Jurkat, Clone E6-1 (cell line): ENCODE measurements around the gene POLRMT.
"Not testable (repeated sequence)": the region's sequence is repeated elsewhere in the genome, so short reads cannot be mapped to it uniquely, and the experiment has no call there.

Source experiments
- DNase-seq: peaks from one replicate; pipeline ENCODE4 v3.0.0-alpha.2; 2011; ENCODE audit warnings: low read depth, low spot score
- H3K4me3 ChIP-seq: 2 replicates; pipeline ENCODE4 v1.5.1; 2011; ENCODE audit warnings: mild to moderate bottlenecking, low read length, control low read depth, moderate library complexity

The POLRMT gene

GRCh38 chr19:633786-634639 is 676 bp upstream of the POLRMT start:
- H3K4me3 ChIP-seq = peak overlapping the region; percentile 94
- no peak for DNase-seq

GRCh38 chr19:632579-633067 is 714 bp downstream of the POLRMT start:
- peak overlapping the region; percentile 94 for H3K4me3 ChIP-seq
- no peak for DNase-seq

- no peak for DNase-seq
- H3K4me3 ChIP-seq = no peak overlapping the region
Measured at GRCh38 chr19:629961-630714, 3.2 kb downstream of the POLRMT start.

GRCh38 chr19:629515-629914 is 3.8 kb downstream of the POLRMT start:
- H3K4me3 ChIP-seq, DNase-seq: not testable (repeated sequence)

GRCh38 chr19:628168-628567 is 5.2 kb downstream of the POLRMT start:
- no peak for DNase-seq
- no peak overlapping the region for H3K4me3 ChIP-seq

- not testable (repeated sequence) for DNase-seq, H3K4me3 ChIP-seq
Measured at GRCh38 chr19:626566-626965, 6.8 kb downstream of the POLRMT start.

GRCh38 chr19:625257-625656 is 8.1 kb downstream of the POLRMT start:
- no peak for DNase-seq
- no peak overlapping the region for H3K4me3 ChIP-seq

- DNase-seq = no peak
- no peak overlapping the region for H3K4me3 ChIP-seq
Measured at GRCh38 chr19:624433-625109, 8.8 kb downstream of the POLRMT start.

- DNase-seq = no peak
- H3K4me3 ChIP-seq = no peak overlapping the region
Measured at GRCh38 chr19:623974-624373, 9.4 kb downstream of the POLRMT start.

GRCh38 chr19:623175-623916 is 10.0 kb downstream of the POLRMT start:
- no peak overlapping the region for H3K4me3 ChIP-seq
- no peak for DNase-seq

GRCh38 chr19:622666-623065 is 10.7 kb downstream of the POLRMT start:
- H3K4me3 ChIP-seq = no peak overlapping the region
- no peak for DNase-seq

- no peak for DNase-seq
- no peak overlapping the region for H3K4me3 ChIP-seq
Measured at GRCh38 chr19:621819-622218, 11.5 kb downstream of the POLRMT start.

GRCh38 chr19:621191-621590 is 12.1 kb downstream of the POLRMT start:
- not testable (repeated sequence) for DNase-seq, H3K4me3 ChIP-seq

- H3K4me3 ChIP-seq = no peak overlapping the region
- no peak for DNase-seq
Measured at GRCh38 chr19:620166-620862, 13.0 kb downstream of the POLRMT start.

GRCh38 chr19:619286-620002 is 13.9 kb downstream of the POLRMT start:
- DNase-seq = no peak

GRCh38 chr19:618674-619285 is 14.6 kb downstream of the POLRMT start:
- no peak overlapping the region for H3K4me3 ChIP-seq
- DNase-seq = no peak

More at GRCh38 chr19:619286-620002, 13.9 kb downstream of the POLRMT start:
- H3K4me3 ChIP-seq = no peak overlapping the region

- no peak overlapping the region for H3K4me3 ChIP-seq
- DNase-seq = no peak
Measured at GRCh38 chr19:618247-618619, 15.1 kb downstream of the POLRMT start.
